Prostate gland (tissue), 2 donors: ENCODE data around the gene TMEM266. TPM values are rescaled to one million over a fixed set of nuclear protein-coding genes. Genes with fewer than 3 reads are reported as not detected.

Experiments
- DNase-seq: peaks from one replicate; pipeline ENCODE4 v3.0.0-alpha.2; 2019; ENCODE audit warnings: low spot score
- H3K27ac ChIP-seq, 2 donors: fragments of 200-600 bp; sonication (generic); 2 replicates each; pipeline ENCODE4 v1.5.1; 2017 to 2019
- H3K27me3 ChIP-seq: fragments of 200-600 bp; sonication (generic); replicated peaks from 2 replicates; pipeline ENCODE4 v1.5.1; 2019; ENCODE audit not compliant: insufficient read depth
- H3K36me3 ChIP-seq, 2 donors: fragments of 200-600 bp; sonication (generic); 1 replicate in 1 of 2; 2 replicates in 1 of 2; pipeline versions ENCODE4 v1.5.1 to v1.8.1; 2017 to 2019
- H3K4me1 ChIP-seq: fragments of 200-600 bp; sonication (generic); replicated peaks from 2 replicates; pipeline ENCODE4 v1.5.1; 2019
- H3K4me3 ChIP-seq, 2 donors: fragments of 200-600 bp; sonication (generic); 2 replicates each; pipeline ENCODE4 v1.5.1; 2017 to 2019
- H3K9me3 ChIP-seq: fragments of 200-600 bp; sonication (generic); 2 replicates; pipeline ENCODE4 v1.5.1; 2017
- CTCF ChIP-seq, 4 experiments: fragments of 200-600 bp in 2 of 4; fragments of 450-650 bp in 2 of 4; sonication (generic) in 2 of 4; IDR thresholded peaks; 1 replicate in 3 of 4; 2 replicates in 1 of 4; pipeline ENCODE4 v1.5.1; 2016 to 2019; ENCODE audit warnings: antibody characterized with exemption in 4 of 4, mild to moderate bottlenecking in 2 of 4, moderate library complexity in 2 of 4
- POLR2A ChIP-seq: fragments of 450-650 bp; IDR thresholded peaks from one replicate; pipeline ENCODE4 v1.6.1; 2016; ENCODE audit warnings: antibody characterized with exemption, mild to moderate bottlenecking
- POLR2AphosphoS5 ChIP-seq: sonication (generic); formaldehyde crosslinking; IDR thresholded peaks from one replicate; pipeline ENCODE4 v1.6.1; 2017; ENCODE audit warnings: antibody characterized with exemption
- WGBS: methylation state at CpG from one replicate; pipeline ENCODE4 v1.1.5; 2018; 5-methylcytosine and 5-hydroxymethylcytosine counted together
- intact Hi-C: fragments of 100-400 bp; cut with DNase I; formaldehyde crosslinking; loops from one replicate; pipeline ENCODE4 v1.14.2; 2022
- total RNA-seq, 2 donors: library from RNA; depleted of rRNA; stranded (reverse); fragments of >200 nt; gene quantifications; one replicate each; pipeline ENCODE4 v1.1.0, GENCODE V29; 2016

TMEM266 gene
- total RNA-seq, 2 donors from 2014 or later: 5.9 to 6.0 TPM

- DNase-seq: no peak
- Histone ChIP-seq H3K4me1 (no peaks in the 10 kb centered on the region), H3K27ac (no peak overlapping the region), H3K4me3 (no peak overlapping the region), H3K27me3 (no peaks in the 10 kb centered on the region), H3K9me3 (no peaks in the 10 kb centered on the region), H3K36me3 (no peaks in the 10 kb centered on the region)
- TF ChIP-seq POLR2AphosphoS5 (no peak), CTCF (IDR thresholded peaks at IDR 0.05) (no peak), POLR2A (no peak)
- intact Hi-C loops: no loop called here
- 88% methylated on average over 5 of the region's 5 CpGs for WGBS
Measured at GRCh38 chr15:76101655-76102054, 41.9 kb downstream of the TMEM266 start.

GRCh38 chr15:76105391-76105790, 45.6 kb downstream of the TMEM266 start:
- Histone ChIP-seq H3K27ac (no peak overlapping the region), H3K27me3 (no peaks in the 10 kb centered on the region), H3K36me3 (no peaks in the 10 kb centered on the region), H3K9me3 (no peaks in the 10 kb centered on the region), H3K4me3 (no peak overlapping the region), H3K4me1 (no peaks in the 10 kb centered on the region)
- TF ChIP-seq CTCF (IDR thresholded peaks at IDR 0.05) (no peak), POLR2A (no peak), POLR2AphosphoS5 (no peak)
- intact Hi-C loops: no loop called here
- no peak for DNase-seq
- 54% methylated on average over 3 of the region's 3 CpGs for WGBS

- Histone ChIP-seq H3K27me3 (no peaks in the 10 kb centered on the region), H3K36me3 (no peaks in the 10 kb centered on the region), H3K27ac (no peak overlapping the region), H3K4me1 (no peaks in the 10 kb centered on the region), H3K9me3 (no peaks in the 10 kb centered on the region), H3K4me3 (no peak overlapping the region)
- TF ChIP-seq POLR2AphosphoS5: no peak
- TF ChIP-seq POLR2A: no peak
- TF ChIP-seq CTCF (IDR thresholded peaks at IDR 0.05): no peak
- intact Hi-C loops: no loop called here
- 35% methylated on average over 6 of the region's 6 CpGs for WGBS
- no peak for DNase-seq
Measured at GRCh38 chr15:76105911-76106310, 46.1 kb downstream of the TMEM266 start.

GRCh38 chr15:76107169-76107568, 47.4 kb downstream of the TMEM266 start:
- H3K4me3 ChIP-seq: no peak overlapping the region
- no peak for TF ChIP-seq POLR2A
- no peak for TF ChIP-seq CTCF (IDR thresholded peaks at IDR 0.05)
- TF ChIP-seq POLR2AphosphoS5: no peak
- DNase-seq: no peak
- H3K36me3 ChIP-seq: no peaks in the 10 kb centered on the region
- intact Hi-C loops: no loop called here
- H3K4me1 ChIP-seq: no peaks in the 10 kb centered on the region
- no peaks in the 10 kb centered on the region for H3K27me3 ChIP-seq
- no peaks in the 10 kb centered on the region for H3K9me3 ChIP-seq
- WGBS: 73% methylated on average over 6 of the region's 6 CpGs
- H3K27ac ChIP-seq: no peak overlapping the region

GRCh38 chr15:76108021-76108723, 48.4 kb downstream of the TMEM266 start:
- Histone ChIP-seq H3K4me3 (no peak overlapping the region), H3K4me1 (no peaks in the 10 kb centered on the region), H3K27ac (no peak overlapping the region), H3K27me3 (no peaks in the 10 kb centered on the region), H3K36me3 (no peaks in the 10 kb centered on the region), H3K9me3 (no peaks in the 10 kb centered on the region)
- no peak for DNase-seq
- WGBS: 58% methylated on average over 9 of the region's 9 CpGs
- intact Hi-C loops: no loop called here
- no peak for TF ChIP-seq POLR2A
- TF ChIP-seq CTCF (IDR thresholded peaks at IDR 0.05): no peak
- no peak for TF ChIP-seq POLR2AphosphoS5
